Nephron (organoid): Measurements from ENCODE around the gene ITPKA.
A peak's percentile ranks its signal among the peaks of the same experiment; 100 is the strongest.

Experiments used
- H3K27ac Mint-ChIP-seq, 3 experiments: 2 replicates each; pipeline ENCODE4 v1.8.0; 2020; ENCODE audit warnings: mixed read lengths in 3 of 3, mild to moderate bottlenecking in 2 of 3, moderate library complexity in 1 of 3
- H3K27me3 Mint-ChIP-seq: 2 replicates; pipeline ENCODE4 v1.8.0; 2021; ENCODE audit warnings: low read depth, mild to moderate bottlenecking, moderate library complexity, mixed read lengths
- H3K36me3 Mint-ChIP-seq: 2 replicates; pipeline ENCODE4 v1.8.0; 2020; ENCODE audit warnings: low read depth, mixed read lengths
- H3K4me1 Mint-ChIP-seq: 2 replicates; pipeline ENCODE4 v1.8.0; 2020; ENCODE audit warnings: mixed read lengths
- H3K4me3 Mint-ChIP-seq, 3 experiments: 2 replicates each; pipeline ENCODE4 v1.8.0; 2020; ENCODE audit warnings: mild to moderate bottlenecking in 3 of 3, mixed read lengths in 3 of 3, moderate library complexity in 2 of 3
- H3K9me3 Mint-ChIP-seq: 2 replicates; pipeline ENCODE4 v1.8.0; 2020; ENCODE audit warnings: mixed read lengths
- TF ChIP-seq, protein P1 (sequence below), 3 experiments: fragments of 200-600 bp; sonication (generic); IDR thresholded peaks; one replicate each; pipeline ENCODE4 v1.5.0; 2021; ENCODE audit warnings: antibody characterized with exemption in 3 of 3; ENCODE audit not compliant: unreplicated experiment in 3 of 3

The ITPKA gene

DNA sequence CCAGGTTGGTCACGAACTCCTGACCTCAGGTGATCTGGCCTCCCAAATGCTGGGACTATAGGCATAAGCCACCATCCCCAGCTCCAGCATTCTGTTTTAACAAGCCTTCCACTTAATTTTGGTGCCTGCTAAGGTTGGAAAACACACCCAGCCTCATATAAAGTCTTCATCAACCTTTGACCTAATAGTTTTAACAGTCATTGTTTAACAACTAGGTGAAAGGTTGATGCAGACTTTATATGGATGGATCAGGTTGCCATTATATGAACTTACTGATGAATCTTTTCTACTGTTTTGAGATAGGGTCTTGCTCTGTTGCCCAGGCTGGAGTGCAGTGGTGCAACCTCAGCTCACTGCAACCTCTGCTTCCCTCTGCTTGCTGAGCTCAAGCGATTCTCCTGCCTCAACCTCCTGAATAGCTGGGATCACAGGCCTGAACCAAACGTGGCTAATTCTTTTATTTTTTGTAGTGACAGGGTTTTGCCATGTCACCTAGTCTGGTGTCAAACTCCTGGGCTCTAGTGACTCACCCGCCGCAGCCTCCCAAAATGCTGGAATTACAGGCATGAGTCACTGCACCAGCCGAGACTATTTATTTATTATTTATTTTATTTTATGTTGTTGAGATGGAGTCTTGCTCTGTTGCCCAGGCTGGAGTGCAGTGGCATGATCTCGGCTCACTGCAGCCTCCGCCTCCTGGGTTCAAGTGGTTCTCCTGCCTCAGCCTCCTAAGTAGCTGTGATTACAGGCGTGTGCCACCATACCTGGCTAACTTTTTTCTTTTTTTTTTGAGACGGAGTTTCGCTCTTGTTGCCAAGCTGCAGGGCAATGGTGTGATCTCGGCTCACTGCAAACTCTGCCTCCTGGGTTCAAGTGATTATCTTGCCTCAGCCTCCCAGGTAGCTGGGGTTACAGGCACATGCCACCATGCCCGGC lies 53.4 kb downstream of the ITPKA start:
- peaks cover 3% of the 10 kb centered on the region for H3K27me3 Mint-ChIP-seq
- TF ChIP-seq, protein P1, sequence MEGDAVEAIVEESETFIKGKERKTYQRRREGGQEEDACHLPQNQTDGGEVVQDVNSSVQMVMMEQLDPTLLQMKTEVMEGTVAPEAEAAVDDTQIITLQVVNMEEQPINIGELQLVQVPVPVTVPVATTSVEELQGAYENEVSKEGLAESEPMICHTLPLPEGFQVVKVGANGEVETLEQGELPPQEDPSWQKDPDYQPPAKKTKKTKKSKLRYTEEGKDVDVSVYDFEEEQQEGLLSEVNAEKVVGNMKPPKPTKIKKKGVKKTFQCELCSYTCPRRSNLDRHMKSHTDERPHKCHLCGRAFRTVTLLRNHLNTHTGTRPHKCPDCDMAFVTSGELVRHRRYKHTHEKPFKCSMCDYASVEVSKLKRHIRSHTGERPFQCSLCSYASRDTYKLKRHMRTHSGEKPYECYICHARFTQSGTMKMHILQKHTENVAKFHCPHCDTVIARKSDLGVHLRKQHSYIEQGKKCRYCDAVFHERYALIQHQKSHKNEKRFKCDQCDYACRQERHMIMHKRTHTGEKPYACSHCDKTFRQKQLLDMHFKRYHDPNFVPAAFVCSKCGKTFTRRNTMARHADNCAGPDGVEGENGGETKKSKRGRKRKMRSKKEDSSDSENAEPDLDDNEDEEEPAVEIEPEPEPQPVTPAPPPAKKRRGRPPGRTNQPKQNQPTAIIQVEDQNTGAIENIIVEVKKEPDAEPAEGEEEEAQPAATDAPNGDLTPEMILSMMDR (IDR thresholded peaks at IDR 0.05; ENCODE audit: unreplicated experiment in 3 of 3): no peak
- H3K9me3 Mint-ChIP-seq: no peaks in the 10 kb centered on the region
- H3K4me1 Mint-ChIP-seq: peaks cover 12% of the 10 kb centered on the region
- peak overlapping the region in 2 of 3 experiments; percentile 46 to 51 for H3K4me3 Mint-ChIP-seq
- no peak overlapping the region for H3K27ac Mint-ChIP-seq
- no peaks in the 10 kb centered on the region for H3K36me3 Mint-ChIP-seq

DNA sequence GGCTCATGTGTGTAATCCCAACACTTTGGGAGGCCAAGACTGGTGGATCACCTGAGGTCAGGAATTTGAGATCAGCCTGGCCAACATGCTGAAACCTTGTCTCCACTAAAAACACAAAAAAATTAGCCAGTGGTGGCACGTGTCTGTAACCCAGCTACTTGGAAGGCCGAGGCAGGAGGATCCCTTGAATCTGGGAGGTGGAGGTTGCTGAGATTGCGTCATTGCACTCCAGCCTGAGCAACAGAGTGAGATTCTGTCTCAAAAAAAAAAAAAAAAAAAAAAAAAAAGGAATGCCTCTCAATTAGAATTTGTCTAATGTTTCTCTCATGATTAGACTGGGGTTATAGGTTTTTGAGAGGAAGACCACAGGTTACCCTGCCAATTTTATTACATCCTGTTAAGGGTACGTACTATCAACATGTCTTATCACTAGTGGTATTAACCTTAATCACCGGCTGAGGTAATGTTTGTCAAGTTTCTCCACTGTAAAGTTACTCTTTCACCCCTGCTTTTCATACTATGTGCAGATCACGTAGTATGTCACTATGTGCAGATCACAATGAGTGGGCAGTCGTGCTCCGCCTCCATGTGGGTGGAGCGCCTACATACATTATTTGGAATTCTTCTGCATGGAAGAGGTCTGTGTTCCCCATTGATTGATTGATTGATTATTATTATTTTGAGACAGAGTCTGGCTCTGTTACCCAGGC lies 56.5 kb downstream of the ITPKA start:
- Mint-ChIP-seq H3K36me3 (no peaks in the 10 kb centered on the region), H3K4me3 (no peak overlapping the region), H3K27ac (no peak overlapping the region), H3K9me3 (no peaks in the 10 kb centered on the region), H3K27me3 (no peaks in the 10 kb centered on the region), H3K4me1 (peaks cover 5% of the 10 kb centered on the region)
- TF ChIP-seq, protein P1 (IDR thresholded peaks at IDR 0.05; ENCODE audit: unreplicated experiment in 3 of 3): no peak
